ENCODE results near the gene OR5AC2.

Gene OR5AC2

GRCh38 chr3:98136631-98137030, 49.7 kb downstream of the OR5AC2 start:
- TF ChIP-seq CTCF (IDR thresholded peaks at IDR 0.05; ENCODE audit: low read depth, low read length) = no peak
- H3K4me3 ChIP-seq (ENCODE audit: low read depth, low read length) = no peak overlapping the region
